ENCODE data around the gene ZNF487.
"Not testable (repeated sequence)": the region's sequence is repeated elsewhere in the genome, so short reads cannot be mapped to it uniquely, and the experiment has no call there.

Gene ZNF487

GRCh38 chr10:43420369-43421200 is 16.3 kb upstream of the ZNF487 start:
- H3K4me3 ChIP-seq (ENCODE audit: control insufficient read depth, low read depth, low read length), result peak overlapping the region; percentile 55
- TF ChIP-seq CTCF (conservative IDR thresholded peaks at IDR 0.05; ENCODE audit: control insufficient read depth, insufficient read depth, low read depth, low read length), result no peak
- peak; percentile 85 for DNase-seq (ENCODE audit: low read depth)

- H3K4me3 ChIP-seq (ENCODE audit: control insufficient read depth, low read depth, low read length), result peak overlapping the region; percentile 55
- no peak for TF ChIP-seq CTCF (conservative IDR thresholded peaks at IDR 0.05; ENCODE audit: control insufficient read depth, insufficient read depth, low read depth, low read length)
- no peak for DNase-seq (ENCODE audit: low read depth)
These were observed 15.8 kb upstream of the ZNF487 start for GRCh38 chr10:43421201-43421507.

- H3K4me3 ChIP-seq (ENCODE audit: control insufficient read depth, low read depth, low read length), result no peak overlapping the region
- DNase-seq (ENCODE audit: low read depth), result no peak
- TF ChIP-seq CTCF (conservative IDR thresholded peaks at IDR 0.05; ENCODE audit: control insufficient read depth, insufficient read depth, low read depth, low read length), result no peak
These were observed 15.4 kb upstream of the ZNF487 start for GRCh38 chr10:43421519-43421918.

- not testable (repeated sequence) for H3K4me3 ChIP-seq (ENCODE audit: control insufficient read depth, low read depth, low read length); DNase-seq (ENCODE audit: low read depth)
These were observed 15.0 kb upstream of the ZNF487 start for GRCh38 chr10:43421944-43422343.

- no peak for DNase-seq (ENCODE audit: low read depth)
- no peak for TF ChIP-seq CTCF (conservative IDR thresholded peaks at IDR 0.05; ENCODE audit: control insufficient read depth, insufficient read depth, low read depth, low read length)
- H3K4me3 ChIP-seq (ENCODE audit: control insufficient read depth, low read depth, low read length), result no peak overlapping the region
These were observed 12.5 kb upstream of the ZNF487 start for GRCh38 chr10:43424416-43424815.

- not testable (repeated sequence) for H3K4me3 ChIP-seq (ENCODE audit: control insufficient read depth, low read depth, low read length); DNase-seq (ENCODE audit: low read depth)
These were observed 10.4 kb upstream of the ZNF487 start for GRCh38 chr10:43426476-43426875.

GRCh38 chr10:43427166-43427825 is 9.6 kb upstream of the ZNF487 start:
- no peak for DNase-seq (ENCODE audit: low read depth)
- no peak for TF ChIP-seq CTCF (conservative IDR thresholded peaks at IDR 0.05; ENCODE audit: control insufficient read depth, insufficient read depth, low read depth, low read length)
- no peak overlapping the region for H3K4me3 ChIP-seq (ENCODE audit: control insufficient read depth, low read depth, low read length)
